Measurements from ENCODE around the gene ARHGEF6.

Gene ARHGEF6

DNA sequence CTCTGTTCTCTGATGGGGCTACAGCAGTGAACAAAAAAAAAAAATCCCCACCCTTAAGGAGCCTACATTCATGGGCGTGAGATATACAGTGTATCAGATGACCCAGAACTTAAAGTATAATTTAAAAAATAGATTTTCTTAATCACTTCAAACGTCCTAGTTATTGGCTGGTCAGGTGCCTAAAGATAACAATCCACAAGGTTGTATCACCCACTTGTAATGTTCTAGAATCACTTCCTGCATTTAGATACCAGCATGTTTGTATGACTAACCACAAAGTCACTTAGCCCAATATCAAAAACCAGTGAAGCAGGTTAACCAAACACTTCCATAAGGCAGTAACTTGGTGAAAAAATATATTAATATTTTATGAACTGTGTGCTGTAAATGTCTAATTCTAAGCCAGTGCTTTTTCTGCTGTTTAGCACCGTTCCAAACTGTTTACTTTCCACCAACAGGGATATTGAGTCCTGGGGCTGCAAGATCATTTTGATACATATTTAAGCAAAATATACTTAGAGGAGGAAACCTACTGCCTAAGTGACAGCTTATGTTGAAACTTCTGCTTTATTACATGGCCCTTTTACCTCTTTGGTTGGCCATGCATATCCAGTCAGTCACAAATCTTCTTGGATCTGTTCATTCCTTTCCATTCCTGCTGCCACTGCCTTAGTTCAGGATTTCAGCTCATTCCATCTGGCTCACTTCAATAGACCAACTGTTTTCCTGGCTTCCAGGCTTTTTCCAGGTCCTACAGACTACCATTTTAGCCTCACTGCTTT, 89.5 kb downstream of the ARHGEF6 start:
- no peak for DNase-seq (ENCODE audit: low read depth in 2 of 2)

DNA sequence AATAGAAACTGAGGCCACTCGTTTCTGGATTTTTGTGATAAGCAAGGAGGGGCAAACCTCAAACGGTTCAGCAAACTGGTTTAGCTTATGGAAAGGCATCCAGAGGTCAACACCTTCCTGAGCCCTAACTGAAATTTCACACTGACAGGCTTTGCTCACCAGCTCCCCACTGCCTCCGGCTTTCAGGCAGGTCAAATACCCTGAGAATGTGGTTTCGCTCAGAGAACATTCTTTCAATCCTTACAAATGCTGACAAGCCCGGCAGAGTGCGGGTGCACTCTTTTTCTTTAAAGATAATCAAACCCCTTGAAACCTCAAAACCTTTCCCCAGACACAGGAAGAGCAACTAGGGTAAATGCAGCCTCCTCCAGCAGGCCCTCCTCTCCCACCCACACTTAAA, 91.3 kb downstream of the ARHGEF6 start:
- no peak for DNase-seq (ENCODE audit: low read depth in 2 of 2)

DNA sequence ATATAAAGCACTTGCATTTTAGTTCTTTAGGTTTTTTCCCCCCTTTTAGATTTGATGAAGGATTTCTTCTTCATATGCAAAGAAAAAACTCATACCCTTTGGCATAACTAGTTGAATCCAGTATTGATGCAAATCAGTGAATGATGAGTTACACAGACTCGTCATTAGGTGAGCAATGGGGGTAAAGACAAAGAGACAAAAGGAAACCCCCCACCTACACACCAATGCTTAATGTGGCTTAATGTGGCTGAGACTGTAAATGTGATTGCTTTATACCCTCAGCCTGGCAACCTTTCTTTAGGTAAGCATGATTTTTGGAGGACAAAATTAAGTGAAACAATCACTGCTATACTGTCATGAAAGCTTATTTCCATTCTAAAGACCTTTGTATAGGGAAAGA, 93.3 kb downstream of the ARHGEF6 start:
- DNase-seq (ENCODE audit: low read depth in 2 of 2) = no peak

DNA sequence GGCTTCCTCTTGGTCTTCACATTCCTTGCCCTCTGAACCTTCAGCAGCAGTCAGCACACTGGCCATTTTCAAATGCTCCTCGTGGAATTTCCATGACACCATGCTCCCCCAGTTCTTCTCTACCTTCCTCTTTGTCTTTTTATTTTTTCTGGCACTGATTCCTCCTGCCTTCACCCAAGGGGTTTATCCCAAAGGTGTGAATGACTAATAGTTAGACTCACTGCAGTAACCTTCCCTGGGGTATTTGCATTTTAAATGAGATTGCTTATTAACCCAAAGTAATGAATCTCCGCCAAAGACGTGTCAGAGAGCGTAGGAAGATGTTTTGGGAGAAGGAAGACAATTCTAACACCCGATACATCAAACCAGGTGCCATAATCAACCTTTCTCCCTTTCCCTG, 96.6 kb downstream of the ARHGEF6 start:
- DNase-seq (ENCODE audit: low read depth in 2 of 2) = no peak

DNA sequence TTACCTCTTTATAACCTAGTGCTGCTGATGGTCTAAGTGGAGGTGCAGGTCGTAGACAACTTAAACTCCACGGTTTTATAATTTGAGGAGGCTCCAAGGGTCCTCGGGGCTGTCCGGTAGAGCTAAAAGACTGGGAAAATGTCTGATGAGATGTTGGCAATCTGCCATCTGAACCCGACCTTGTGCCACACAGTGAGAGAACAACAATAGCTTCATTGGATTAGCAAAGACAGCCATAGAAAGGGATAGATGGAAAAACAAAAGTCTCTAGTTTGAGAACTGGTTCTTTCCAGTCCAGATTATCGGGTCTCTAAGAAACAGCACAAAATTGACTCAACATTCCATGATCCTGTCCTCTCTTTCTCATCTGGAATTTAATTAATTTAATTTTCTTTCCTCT, 101.2 kb downstream of the ARHGEF6 start:
- no peak for DNase-seq (ENCODE audit: low read depth in 2 of 2)

DNA sequence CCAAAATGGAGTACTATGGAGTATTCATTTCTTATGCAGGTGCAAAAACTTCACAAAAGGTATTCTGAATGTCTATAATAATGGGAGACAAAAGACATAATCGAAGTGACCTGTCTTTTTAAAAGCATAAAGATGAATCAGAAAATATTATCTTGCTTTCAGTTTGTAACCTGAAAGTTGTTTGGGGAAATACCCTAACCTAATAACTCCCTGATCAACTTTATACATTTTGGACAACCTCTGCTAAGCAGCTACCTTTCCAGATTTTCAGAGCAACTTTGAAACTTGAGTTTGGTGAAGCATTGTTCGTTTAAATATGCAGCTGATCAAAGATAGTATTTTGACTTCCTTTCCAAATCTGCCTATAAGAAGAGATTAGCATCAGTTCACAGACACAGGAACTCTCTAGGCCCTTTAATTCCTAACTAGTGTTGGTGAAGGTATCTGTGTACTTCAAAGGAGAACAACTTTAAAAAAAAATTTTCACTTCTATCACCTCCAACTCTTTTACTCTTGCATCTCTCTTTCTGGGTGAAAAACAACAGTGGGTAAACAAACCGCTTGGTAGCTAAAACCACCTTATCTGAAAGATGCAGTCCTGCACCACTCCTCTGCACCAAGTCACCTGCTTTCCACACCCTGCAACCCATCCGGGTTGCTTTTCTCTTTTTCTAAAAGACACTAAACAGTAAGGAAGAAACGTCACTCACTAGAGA, 106.3 kb downstream of the ARHGEF6 start:
- DNase-seq (ENCODE audit: low read depth in 2 of 2) = no peak

DNA sequence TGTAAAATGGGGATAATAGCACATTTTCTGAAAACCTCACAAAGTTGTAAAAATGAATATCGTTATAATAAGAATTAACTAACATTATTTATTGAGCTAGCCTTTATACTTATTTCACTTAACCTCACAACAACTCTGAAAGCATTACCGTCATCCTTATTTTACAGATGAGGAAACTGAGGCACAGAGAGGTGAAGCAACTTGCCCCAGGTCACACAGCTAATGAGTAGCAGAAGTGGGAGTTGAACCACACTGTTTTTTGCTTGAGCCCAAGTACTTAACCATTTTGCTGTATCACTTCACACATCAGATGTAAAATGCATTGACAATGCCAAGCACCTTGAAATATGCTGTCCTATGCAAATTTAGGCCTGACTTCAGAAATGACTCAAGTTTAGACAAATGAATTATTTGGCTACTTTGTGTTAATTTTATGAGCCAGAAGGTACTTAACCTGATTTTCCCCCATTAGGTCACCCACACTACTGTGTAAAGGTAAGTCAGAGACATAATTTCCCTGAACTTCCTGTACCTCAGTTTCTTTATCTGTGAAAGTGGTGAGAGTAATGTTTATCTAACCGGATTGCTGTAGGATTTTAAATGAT, 109.6 kb downstream of the ARHGEF6 start:
- DNase-seq (ENCODE audit: low read depth in 2 of 2) = no peak

DNA sequence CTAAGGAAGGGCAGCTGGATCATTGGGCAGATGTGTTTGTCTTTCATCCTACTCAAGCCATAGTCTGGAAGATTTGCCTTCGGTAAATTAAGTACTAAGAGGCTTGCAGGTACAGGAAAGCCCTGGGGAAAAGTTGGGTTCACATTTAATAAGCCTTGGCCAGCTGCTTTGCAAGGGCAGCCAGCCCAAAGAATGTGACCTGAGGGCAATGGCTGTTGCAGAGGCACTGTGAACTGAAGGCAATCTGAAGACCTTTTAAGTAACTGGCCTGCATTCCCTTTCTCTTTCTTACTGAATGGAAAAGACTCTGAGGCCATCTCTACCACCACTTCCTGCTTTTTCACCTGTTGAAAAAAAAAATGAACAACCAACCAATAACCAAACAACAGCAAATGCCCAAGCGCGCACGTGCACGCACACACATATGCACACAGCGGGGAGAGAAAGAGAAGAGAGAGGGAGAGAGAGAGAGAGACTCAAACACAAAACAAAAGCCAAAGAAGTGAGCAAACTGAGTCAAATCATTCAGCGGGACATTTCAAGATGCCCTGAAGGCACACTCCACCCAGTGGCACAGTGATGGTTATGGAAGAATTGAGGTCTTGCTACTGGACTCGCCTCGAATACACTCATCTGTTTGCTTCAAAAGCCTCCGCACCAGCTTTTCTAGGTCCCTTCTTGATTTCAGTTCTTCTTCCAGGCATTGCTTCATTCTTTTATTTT, 113.1 kb downstream of the ARHGEF6 start:
- no peak for DNase-seq (ENCODE audit: low read depth in 2 of 2)

DNA sequence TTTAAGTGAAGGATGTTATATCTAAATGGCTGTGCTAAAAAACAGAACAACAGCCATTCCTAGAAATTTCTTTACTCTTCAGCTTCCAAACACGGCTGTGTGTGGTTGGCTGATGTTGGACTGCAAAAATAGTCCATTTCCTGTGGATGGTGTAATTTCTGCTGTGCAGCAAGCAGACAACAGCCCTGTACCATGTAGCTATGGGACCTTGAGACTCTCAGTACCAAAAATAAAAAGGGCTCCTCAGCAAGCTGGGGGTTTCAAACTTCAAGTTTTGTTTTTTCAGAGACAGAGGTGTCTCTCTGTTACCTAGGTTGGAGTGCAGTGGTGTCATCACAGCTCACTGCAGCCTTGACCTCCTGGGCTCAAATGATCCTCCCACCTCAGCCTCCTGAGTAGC, 114.6 kb downstream of the ARHGEF6 start:
- no peak for DNase-seq (ENCODE audit: low read depth in 2 of 2)

DNA sequence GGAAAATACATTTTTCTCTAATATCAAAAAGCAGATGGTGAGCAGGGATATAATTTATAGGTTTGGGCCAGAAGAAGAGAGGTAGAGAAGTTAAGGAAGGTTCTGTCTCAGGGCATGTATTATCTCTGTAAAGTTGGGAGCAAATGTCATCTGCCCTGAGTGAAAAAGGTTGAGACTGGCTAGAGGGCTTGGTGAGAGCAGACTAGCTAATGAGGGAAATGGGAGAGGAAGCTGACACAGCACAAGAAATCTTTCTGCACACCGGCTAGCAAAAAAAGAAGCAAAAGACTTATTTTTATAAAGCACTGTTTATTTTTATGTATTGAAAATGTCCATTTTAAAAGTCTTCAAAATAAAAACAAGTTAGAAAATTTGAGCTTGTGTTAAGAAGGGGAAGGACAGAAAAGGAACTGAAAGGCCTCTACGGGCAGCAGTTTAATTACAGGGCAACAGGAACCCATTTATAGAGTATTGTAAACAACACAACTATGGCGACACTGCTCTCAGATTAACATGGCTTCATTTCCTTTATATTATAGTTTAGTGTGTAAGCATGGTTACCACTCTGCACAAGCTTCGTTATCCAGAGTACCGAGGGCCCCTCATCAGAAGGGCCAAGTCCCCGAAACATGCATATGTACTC, 115.4 kb downstream of the ARHGEF6 start:
- DNase-seq (ENCODE audit: low read depth in 2 of 2) = no peak

DNA sequence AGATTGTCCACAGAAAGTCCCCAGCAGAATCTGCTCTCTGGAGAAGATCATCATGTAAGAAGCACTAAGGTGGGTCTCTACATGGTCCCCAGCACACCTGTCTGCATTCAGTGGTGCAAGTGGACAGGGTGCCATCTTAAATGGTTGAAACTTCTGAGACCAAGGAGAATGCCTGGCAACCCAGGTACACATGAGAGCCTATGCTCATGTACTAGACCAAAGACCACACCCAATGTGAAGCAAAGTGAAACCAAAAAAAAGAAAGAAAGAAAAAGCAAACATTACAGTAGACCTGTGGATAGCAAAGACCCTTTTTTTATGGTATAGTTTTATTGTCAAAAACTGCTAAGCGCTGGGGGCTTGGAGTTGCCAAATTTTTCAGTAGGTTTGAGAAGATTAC, 117.8 kb downstream of the ARHGEF6 start:
- no peak for DNase-seq (ENCODE audit: low read depth in 2 of 2)

DNA sequence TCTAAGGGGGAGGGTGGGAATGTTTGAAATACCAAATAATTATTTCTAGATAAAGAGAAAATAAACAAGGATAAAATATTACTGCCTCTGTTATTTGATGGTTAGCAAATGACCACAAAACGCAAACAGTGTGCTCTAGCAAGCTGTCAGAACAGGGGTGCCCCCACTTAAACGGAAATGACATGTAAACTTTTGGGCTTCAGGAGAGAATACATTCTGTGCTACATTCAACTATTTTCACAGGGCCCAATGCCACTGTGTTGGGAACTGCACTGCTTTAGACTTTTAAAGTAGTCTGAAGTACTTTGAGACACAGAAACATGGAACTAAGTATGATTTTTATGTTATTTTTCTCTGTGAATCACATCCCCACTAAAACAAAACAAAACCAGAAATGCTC, 118.6 kb downstream of the ARHGEF6 start:
- DNase-seq (ENCODE audit: low read depth in 2 of 2) = no peak

DNA sequence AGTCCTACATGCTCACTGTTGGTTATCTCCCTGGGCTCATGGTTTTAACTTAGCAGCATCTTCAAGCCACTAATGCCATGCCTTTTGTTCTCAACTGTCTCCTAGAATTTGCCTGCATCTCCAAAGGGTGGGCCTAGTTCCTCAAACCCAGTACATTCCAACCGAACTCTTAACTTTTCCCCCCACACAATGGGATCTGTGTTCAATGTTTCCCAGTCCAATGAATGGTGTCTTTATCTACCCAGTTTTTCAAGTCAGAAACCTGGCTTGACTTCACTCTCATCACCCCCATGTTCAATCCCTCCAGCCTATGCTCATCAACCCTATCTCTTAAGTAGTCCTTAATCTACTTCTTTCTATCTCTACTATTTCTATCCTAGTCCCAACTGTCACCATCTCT, 119.8 kb downstream of the ARHGEF6 start:
- DNase-seq (ENCODE audit: low read depth in 2 of 2) = no peak

DNA sequence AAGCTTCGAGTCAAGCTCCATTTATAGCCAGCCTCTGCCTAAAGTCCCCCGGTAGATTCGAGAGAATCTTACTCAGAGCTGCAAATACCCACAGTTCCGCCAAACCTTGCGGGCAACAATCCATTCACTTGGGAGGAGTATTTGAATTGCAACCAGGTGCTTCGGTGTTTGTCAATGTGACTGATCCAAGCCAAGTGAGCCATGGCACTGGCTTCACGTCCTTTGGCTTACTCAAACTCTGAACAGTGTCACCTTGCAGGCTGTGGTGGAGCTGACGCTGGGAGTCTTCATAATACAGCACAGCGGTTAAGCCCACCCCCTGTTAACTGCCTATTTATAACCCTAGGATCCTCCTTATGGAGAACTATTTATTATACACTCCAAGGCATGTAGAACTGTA, 121.6 kb downstream of the ARHGEF6 start:
- DNase-seq (ENCODE audit: low read depth in 2 of 2) = no peak

DNA sequence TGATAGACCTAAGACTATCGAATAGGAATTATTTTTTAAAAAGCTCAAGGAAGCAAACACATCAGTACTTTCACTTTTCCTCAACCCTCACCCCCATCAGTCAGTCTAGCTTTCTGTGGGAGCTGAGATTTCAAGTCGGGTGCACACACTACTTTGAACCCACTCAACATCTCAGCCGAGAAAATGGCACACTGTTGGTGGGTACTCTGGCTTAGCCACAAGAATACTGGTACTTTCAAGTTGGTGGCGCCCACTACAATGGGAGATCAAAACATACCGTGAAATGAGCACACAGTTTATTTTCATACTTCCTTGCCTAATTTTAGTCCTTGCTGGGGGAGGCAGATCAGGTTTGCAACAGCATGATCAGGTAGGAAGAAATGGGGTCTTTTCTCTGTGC, 122.6 kb downstream of the ARHGEF6 start:
- no peak for DNase-seq (ENCODE audit: low read depth in 2 of 2)

DNA sequence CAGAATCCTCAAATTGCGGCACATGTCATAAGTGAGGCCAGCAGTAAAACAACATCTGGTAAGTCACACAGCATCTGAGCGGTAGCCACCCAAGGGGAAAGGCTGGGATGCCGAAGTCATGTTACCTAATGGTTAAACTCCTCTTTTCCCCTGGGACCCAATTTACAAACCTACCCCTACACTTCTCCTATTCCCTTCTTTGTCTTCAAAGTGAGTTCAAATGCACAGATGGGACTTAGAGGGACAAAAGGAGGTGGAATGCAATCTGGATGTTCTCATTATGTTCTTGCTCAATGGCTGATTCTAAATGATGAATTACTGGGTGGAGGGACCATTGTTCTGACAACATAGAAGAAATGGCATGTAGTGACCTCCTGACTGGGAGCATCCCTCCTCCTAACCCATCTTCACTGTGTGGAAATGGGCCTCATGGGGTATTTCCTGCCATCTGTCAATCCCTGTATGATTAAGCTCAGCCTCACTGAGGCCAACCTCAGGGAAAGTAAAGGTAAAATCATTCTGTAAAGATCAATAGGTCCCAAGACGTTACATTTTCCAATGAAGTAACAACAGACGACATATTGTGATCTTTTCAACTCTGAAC, 124.3 kb downstream of the ARHGEF6 start:
- no peak for DNase-seq (ENCODE audit: low read depth in 2 of 2)

DNA sequence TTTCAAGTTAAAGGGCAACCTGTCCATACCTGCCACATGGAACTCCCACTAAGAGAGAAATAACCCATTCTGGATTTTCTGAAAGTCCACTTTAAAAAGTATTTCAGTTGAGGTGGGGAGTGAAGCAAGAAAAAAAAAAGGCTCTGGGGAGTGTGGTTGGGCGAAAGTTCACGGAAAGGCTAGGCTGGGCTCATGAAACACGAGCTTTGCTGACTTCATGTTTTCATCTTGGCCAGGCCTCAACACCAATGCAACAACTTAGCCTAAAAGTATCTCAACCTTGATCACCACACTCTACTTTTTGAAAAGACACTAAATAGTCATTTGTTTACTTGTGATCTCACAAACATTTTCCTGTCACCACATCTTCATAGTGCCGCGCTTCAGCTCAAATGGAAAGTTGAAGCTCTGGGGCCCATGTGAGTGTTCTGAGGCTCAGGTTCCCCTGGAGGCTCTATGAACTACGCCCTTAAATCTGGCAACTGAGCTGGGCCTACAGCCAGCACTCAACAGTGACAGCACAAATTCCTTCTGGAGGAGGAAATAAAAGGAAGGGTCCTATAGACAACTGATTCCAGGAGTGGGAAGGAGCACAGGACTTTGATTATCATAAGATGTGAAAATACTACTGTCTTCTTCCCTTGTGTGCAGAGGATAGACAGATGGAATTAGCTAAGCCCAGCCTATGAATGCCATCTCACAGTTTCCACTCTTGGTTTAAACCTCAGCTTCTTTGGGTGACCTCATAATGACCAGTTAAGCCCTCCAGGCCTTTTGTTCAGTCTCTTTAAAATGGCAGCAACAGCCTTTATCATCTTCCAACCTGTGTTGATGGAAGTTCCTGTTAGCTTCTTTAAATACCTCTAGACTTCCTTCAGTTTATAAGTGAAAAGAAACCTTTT, 127.7 kb downstream of the ARHGEF6 start:
- no peak for DNase-seq (ENCODE audit: low read depth in 2 of 2)

DNA sequence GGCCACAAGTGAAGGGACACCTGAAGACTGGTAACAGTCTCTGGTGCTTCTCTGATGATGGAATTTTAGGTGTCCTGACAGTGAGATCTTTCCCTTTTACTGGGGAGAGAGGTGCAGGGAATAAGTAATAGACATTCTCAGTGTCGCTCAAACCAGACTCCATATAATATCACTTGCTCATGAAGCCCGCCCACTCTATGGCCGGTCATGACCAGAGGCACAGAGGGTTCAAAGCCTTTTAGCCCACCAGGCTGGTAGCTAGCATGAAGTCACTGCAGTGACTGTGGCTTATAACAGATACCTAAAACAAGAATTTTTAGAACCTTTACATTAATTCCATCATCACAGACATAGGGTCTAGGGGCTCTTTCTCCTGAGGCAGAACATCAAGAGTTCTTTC, 129.9 kb downstream of the ARHGEF6 start:
- no peak for DNase-seq (ENCODE audit: low read depth in 2 of 2)

DNA sequence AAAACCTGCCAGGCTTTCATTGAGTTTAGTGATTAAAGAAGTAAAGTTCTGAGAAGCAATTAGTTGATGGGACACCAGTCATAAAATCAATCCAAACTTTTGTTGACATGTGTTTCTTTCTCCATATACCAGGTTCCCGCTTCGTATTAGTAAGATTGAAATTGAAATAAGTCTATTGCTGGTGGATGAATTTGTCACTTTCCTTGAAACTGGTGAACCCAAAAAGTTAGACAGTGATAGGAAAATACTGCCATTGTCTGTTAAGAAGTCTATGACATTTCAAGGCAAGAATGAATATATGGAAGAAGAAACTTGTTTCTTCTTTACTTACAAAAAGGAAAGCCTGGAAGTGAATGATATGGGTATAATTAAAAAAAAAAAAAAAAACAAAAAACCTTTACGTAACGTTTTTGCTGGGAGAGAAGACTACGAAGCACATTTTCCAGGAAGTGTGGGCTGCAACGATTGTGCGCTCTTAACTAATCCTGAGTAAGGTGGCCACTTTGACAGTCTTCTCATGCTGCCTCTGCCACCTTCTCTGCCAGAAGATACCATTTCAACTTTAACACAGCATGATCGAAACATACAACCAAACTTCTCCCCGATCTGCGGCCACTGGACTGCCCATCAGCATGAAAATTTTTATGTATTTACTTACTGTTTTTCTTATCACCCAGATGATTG, 132.9 kb downstream of the ARHGEF6 start, which contains the start of gene CD40LG:
Gene CD40LG, plus strand, starts transcription at position 482 of the 684 bp plus-strand sequence. Its CDS starts 91 bp downstream, at position 573.
- DNase-seq (ENCODE audit: low read depth in 2 of 2) = no peak
